BLaER1 treated with 17β-estradiol and CSF1 and Interleukin-3, amounts not matched to agents 10 nM and 100 nM (cell line): ENCODE data around the gene TBX2.

ENCODE experiments used
- H3K27ac ChIP-seq, 11 experiments: shearing (Covaris generic); formaldehyde crosslinking; 2 replicates each; pipeline ENCODE4 v1.8.1; 2022
- H3K27me3 ChIP-seq, 11 experiments: shearing (Covaris generic); formaldehyde crosslinking; 2 replicates each; pipeline ENCODE4 v1.8.1; 2022
- H3K36me3 ChIP-seq, 11 experiments: shearing (Covaris generic); formaldehyde crosslinking; 2 replicates each; pipeline ENCODE4 v1.8.1; 2022
- H3K4me1 ChIP-seq, 10 experiments: shearing (Covaris generic); formaldehyde crosslinking; 2 replicates each; pipeline ENCODE4 v1.8.1; 2022
- H3K4me2 ChIP-seq, 11 experiments: shearing (Covaris generic); formaldehyde crosslinking; 2 replicates each; pipeline ENCODE4 v1.8.1; 2022
- H3K4me3 ChIP-seq, 10 experiments: shearing (Covaris generic); formaldehyde crosslinking; 2 replicates each; pipeline ENCODE4 v1.8.1; 2022
- H3K9ac ChIP-seq, 11 experiments: shearing (Covaris generic); formaldehyde crosslinking; 2 replicates each; pipeline ENCODE4 v1.8.1; 2022
- H3K9me3 ChIP-seq, 11 experiments: shearing (Covaris generic); formaldehyde crosslinking; replicated peaks in 1 of 11; 2 replicates each; pipeline ENCODE4 v1.8.1; 2022
- H4K20me1 ChIP-seq, 11 experiments: shearing (Covaris generic); formaldehyde crosslinking; 2 replicates each; pipeline ENCODE4 v1.8.1; 2022
- Cebpa-rat ChIP-seq, 11 experiments: shearing (Covaris generic); IDR thresholded peaks; 2 replicates each; pipeline ENCODE4 v1.8.1; 2022

The TBX2 gene

GRCh38 chr17:61455324-61456060 is 55.8 kb downstream of the TBX2 start:
- Histone ChIP-seq H3K27me3 (peaks cover 38 to 70% (median 56%) of the 10 kb centered on the region in 11 experiments), H3K4me1 (peaks cover 0 to 10% (median 0%) of the 10 kb centered on the region in 10 experiments; a peak in 5 of 20 replicates), H3K9ac (no peak overlapping the region), H3K4me2 (no peak overlapping the region), H3K27ac (no peak overlapping the region), H3K36me3 (peaks cover 0 to 4% (median 0%) of the 10 kb centered on the region in 11 experiments; a peak in 1 of 22 replicates), H3K4me3 (no peak overlapping the region), H4K20me1 (no peaks in the 10 kb centered on the region), H3K9me3 (peaks cover 58 to 72% (median 62%) of the 10 kb centered on the region in 11 experiments)
- no peak for TF ChIP-seq Cebpa-rat (IDR thresholded peaks at IDR 0.05)

DNA sequence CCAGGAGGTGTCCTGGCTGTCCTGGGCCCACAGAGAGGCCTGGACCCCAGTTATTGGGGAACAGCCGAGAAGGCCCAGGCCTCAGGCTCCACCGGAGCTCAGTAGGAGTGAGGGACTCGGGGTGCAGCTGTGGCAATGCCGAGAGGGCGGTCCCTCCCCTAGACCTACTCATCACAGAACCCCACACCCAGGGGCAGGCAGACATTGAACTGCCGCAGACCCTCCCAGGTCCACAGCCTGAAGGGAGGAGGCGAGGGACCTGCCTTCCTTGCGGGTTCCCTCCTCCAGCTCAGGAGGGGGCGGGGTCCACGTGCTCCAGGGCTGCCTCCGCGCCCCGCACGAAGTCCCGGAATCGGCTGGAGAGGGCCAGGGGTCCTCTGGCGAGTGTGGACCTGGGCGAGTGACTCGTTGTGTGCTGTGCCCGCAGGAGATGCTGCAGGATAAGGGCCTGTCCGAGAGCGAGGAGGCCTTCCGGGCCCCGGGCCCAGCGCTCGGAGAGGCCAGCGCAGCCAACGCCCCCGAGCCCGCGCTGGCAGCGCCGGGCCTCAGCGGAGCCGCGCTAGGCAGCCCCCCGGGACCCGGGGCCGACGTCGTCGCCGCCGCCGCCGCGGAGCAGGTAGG is 56.5 kb downstream of the TBX2 start:
- Histone ChIP-seq H3K27ac (no peak overlapping the region), H3K9ac (no peak overlapping the region), H4K20me1 (no peaks in the 10 kb centered on the region), H3K4me1 (peaks cover under 1 to 10% (median 5%) of the 10 kb centered on the region in 10 experiments; a peak in 16 of 20 replicates), H3K4me3 (no peak overlapping the region), H3K27me3 (peaks cover 44 to 72% (median 59%) of the 10 kb centered on the region in 11 experiments), H3K36me3 (peaks cover 0 to 4% (median 0%) of the 10 kb centered on the region in 11 experiments; a peak in 1 of 22 replicates), H3K4me2 (no peak overlapping the region), H3K9me3 (peaks cover 55 to 65% (median 59%) of the 10 kb centered on the region in 11 experiments)
- no peak for TF ChIP-seq Cebpa-rat (IDR thresholded peaks at IDR 0.05)

DNA sequence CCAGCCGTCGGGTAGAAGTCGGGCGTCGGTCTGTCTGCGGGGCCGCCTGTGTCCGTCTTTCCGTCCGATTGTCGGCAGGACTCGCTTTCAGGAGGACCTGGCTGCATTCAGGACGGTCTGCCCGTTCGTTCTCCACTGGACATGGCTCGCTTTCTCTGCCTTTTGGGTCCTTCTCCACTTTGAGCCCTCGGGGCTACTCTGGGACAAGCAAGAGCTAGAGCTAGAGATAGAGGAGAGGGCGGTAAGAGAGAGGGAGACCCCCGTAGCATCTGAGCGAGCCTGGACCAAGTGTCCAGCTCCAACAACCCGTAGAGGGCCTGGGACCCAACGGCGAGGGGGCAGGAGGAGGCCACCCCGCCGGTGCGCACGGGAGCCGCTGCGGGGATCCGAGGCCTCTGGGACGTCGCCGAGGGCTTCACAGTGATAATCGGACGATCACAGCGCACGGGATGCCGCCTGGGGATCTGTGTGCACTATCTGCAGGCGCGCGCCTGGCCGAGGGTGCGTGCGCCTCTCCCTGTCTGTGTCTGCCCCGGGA is 57.1 kb downstream of the TBX2 start:
- Histone ChIP-seq H3K9me3 (peaks cover 49 to 59% (median 53%) of the 10 kb centered on the region in 11 experiments), H3K9ac (no peak overlapping the region), H3K4me1 (peaks cover 6 to 15% (median 11%) of the 10 kb centered on the region in 10 experiments; a peak in 18 of 20 replicates), H3K27me3 (peaks cover 44 to 72% (median 59%) of the 10 kb centered on the region in 11 experiments), H3K4me2 (no peak overlapping the region), H4K20me1 (no peaks in the 10 kb centered on the region), H3K27ac (no peak overlapping the region), H3K36me3 (peaks cover 0 to 4% (median 0%) of the 10 kb centered on the region in 11 experiments; a peak in 1 of 22 replicates), H3K4me3 (no peak overlapping the region)
- TF ChIP-seq Cebpa-rat (IDR thresholded peaks at IDR 0.05), result no peak

GRCh38 chr17:61457226-61457983 is 57.8 kb downstream of the TBX2 start:
- Histone ChIP-seq H3K4me1 (peaks cover 7 to 20% (median 15%) of the 10 kb centered on the region in 10 experiments; a peak in 18 of 20 replicates), H3K4me3 (no peak overlapping the region), H3K27ac (no peak overlapping the region), H3K9me3 (peaks cover 42 to 53% (median 47%) of the 10 kb centered on the region in 11 experiments), H3K9ac (no peak overlapping the region), H3K36me3 (peaks cover 0 to 4% (median 0%) of the 10 kb centered on the region in 11 experiments; a peak in 1 of 22 replicates), H4K20me1 (no peaks in the 10 kb centered on the region), H3K4me2 (no peak overlapping the region), H3K27me3 (peaks cover 45 to 72% (median 59%) of the 10 kb centered on the region in 11 experiments)
- no peak for TF ChIP-seq Cebpa-rat (IDR thresholded peaks at IDR 0.05)

GRCh38 chr17:61458000-61458399 is 58.4 kb downstream of the TBX2 start:
- Histone ChIP-seq H3K27me3 (peaks cover 51 to 74% (median 61%) of the 10 kb centered on the region in 11 experiments), H3K4me3 (no peak overlapping the region), H3K27ac (no peak overlapping the region), H3K9ac (no peak overlapping the region), H4K20me1 (no peaks in the 10 kb centered on the region), H3K9me3 (peaks cover 38 to 48% (median 42%) of the 10 kb centered on the region in 11 experiments), H3K36me3 (peaks cover 0 to 4% (median 0%) of the 10 kb centered on the region in 11 experiments; a peak in 1 of 22 replicates), H3K4me1 (peaks cover 7 to 25% (median 16%) of the 10 kb centered on the region in 10 experiments; a peak in 18 of 20 replicates), H3K4me2 (peak overlapping the region in 1 of 11 experiments; percentile 54; a peak in 1 of 22 replicates)
- no peak for TF ChIP-seq Cebpa-rat (IDR thresholded peaks at IDR 0.05)

DNA sequence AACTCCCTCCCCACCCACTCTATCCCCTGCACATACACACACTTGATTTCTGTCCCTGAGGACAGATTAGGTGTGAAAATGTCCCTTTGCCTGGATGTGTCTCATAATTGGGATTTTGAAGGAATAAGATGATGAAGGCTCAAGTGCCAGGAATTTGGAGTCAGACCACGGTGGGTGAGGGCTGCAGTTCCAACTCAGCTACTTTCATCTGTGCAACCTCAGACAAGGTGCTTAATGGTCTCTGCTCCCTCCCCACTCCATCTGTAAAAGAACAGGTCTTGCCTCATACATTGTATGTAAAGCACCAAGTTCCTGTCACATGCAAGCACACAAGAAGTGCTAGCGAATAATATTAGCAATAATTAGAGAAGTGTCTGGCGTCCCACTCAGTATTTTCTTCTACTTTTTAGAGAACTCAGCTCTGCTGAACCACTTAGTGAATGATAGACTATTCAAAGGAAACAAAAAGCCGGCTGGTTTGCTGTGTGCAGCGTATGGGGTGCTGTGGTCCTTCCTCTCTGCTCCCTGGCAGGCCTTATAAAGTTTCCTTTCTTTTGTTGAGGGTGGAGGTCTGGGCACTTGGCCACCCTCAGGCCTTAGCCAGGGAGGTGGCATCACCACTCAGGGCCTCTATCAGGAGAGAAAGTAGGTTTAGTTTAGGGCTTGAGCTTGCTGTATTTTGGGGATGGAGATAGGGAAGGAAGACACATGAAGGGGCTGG is 58.9 kb downstream of the TBX2 start:
- Histone ChIP-seq H3K4me2 (peak overlapping the region in 2 of 11 experiments; percentile 2 to 54; a peak in 2 of 22 replicates), H3K9ac (no peak overlapping the region), H3K4me3 (no peak overlapping the region), H3K27ac (no peak overlapping the region), H3K36me3 (peaks cover 0 to 4% (median 0%) of the 10 kb centered on the region in 11 experiments; a peak in 1 of 22 replicates), H3K9me3 (peaks cover 38 to 48% (median 42%) of the 10 kb centered on the region in 11 experiments), H3K4me1 (peaks cover 7 to 25% (median 16%) of the 10 kb centered on the region in 10 experiments; a peak in 18 of 20 replicates), H4K20me1 (no peaks in the 10 kb centered on the region), H3K27me3 (peaks cover 57 to 79% (median 65%) of the 10 kb centered on the region in 11 experiments)
- no peak for TF ChIP-seq Cebpa-rat (IDR thresholded peaks at IDR 0.05)
